GM12801 (cell line): ENCODE results near the gene GMDS.

ENCODE experiments used
- CTCF ChIP-seq: IDR thresholded peaks from one replicate; pipeline ENCODE4 v1.5.1; 2011; ENCODE audit warnings: control low read depth; ENCODE audit not compliant: insufficient read length; ENCODE audit errors: extremely low read depth

GMDS gene

GRCh38 chr6:1923449-1923848, 322.0 kb downstream of the GMDS start:
- no peak for TF ChIP-seq CTCF

GRCh38 chr6:1917626-1918371, 327.6 kb downstream of the GMDS start:
- TF ChIP-seq CTCF, result no peak

- no peak for TF ChIP-seq CTCF
Measured at GRCh38 chr6:1916334-1917070, 328.9 kb downstream of the GMDS start.

- no peak for TF ChIP-seq CTCF
Measured at GRCh38 chr6:1915226-1915625, 330.2 kb downstream of the GMDS start.

GRCh38 chr6:1913577-1913976, 331.8 kb downstream of the GMDS start:
- TF ChIP-seq CTCF, result no peak

GRCh38 chr6:1912731-1913130, 332.7 kb downstream of the GMDS start:
- TF ChIP-seq CTCF, result no peak

GRCh38 chr6:1911474-1911873, 333.9 kb downstream of the GMDS start:
- TF ChIP-seq CTCF, result no peak
